CD4-positive, alpha-beta T cell treated with Interleukin-2 at 100 ng/mL for 4 hours (primary cell): ENCODE data around the gene PPP2R5A.
"Not testable (repeated sequence)": the region's sequence is repeated elsewhere in the genome, so short reads cannot be mapped to it uniquely, and the experiment has no call there.

Experiments
- DNase-seq: peaks from one replicate; pipeline ENCODE4 v3.0.0-alpha.2; 2020; ENCODE audit warnings: low spot score

PPP2R5A gene

GRCh38 chr1:212267460-212267859 is 17.8 kb upstream of the PPP2R5A start:
- no peak for DNase-seq

- no peak for DNase-seq
Measured at GRCh38 chr1:212269306-212269705, 15.9 kb upstream of the PPP2R5A start.

- DNase-seq, result no peak
Measured at GRCh38 chr1:212270564-212270963, 14.6 kb upstream of the PPP2R5A start.

GRCh38 chr1:212271234-212271633 is 14.0 kb upstream of the PPP2R5A start:
- no peak for DNase-seq

- no peak for DNase-seq
Measured at GRCh38 chr1:212271823-212272485, 13.3 kb upstream of the PPP2R5A start.

- no peak for DNase-seq
Measured at GRCh38 chr1:212281590-212281989, 3.6 kb upstream of the PPP2R5A start.

- no peak for DNase-seq
Measured at GRCh38 chr1:212283741-212284140, 1.5 kb upstream of the PPP2R5A start.

GRCh38 chr1:212284332-212284743 is 872 bp upstream of the PPP2R5A start:
- no peak for DNase-seq

- DNase-seq, result peak; percentile 66
Measured at GRCh38 chr1:212285685-212286555, 710 bp downstream of the PPP2R5A start.

- no peak for DNase-seq
Measured at GRCh38 chr1:212286556-212287131, 1.4 kb downstream of the PPP2R5A start.

GRCh38 chr1:212287261-212287895 is 2.2 kb downstream of the PPP2R5A start:
- DNase-seq, result no peak

- DNase-seq, result not testable (repeated sequence)
Measured at GRCh38 chr1:212287995-212288394, 2.8 kb downstream of the PPP2R5A start.

GRCh38 chr1:212288615-212289014 is 3.4 kb downstream of the PPP2R5A start:
- no peak for DNase-seq

- DNase-seq, result no peak
Measured at GRCh38 chr1:212289262-212290077, 4.3 kb downstream of the PPP2R5A start.

- peak; percentile 26 for DNase-seq
Measured at GRCh38 chr1:212290608-212291007, 5.4 kb downstream of the PPP2R5A start.

GRCh38 chr1:212291505-212292134 is 6.4 kb downstream of the PPP2R5A start:
- peak; percentile 71 for DNase-seq

GRCh38 chr1:212292250-212293105 is 7.3 kb downstream of the PPP2R5A start:
- no peak for DNase-seq

GRCh38 chr1:212293579-212293978 is 8.4 kb downstream of the PPP2R5A start:
- DNase-seq, result no peak

- DNase-seq, result no peak
Measured at GRCh38 chr1:212294983-212295382, 9.8 kb downstream of the PPP2R5A start.

- no peak for DNase-seq
Measured at GRCh38 chr1:212295579-212295978, 10.4 kb downstream of the PPP2R5A start.
